HG02884 (cell line): ENCODE data around the gene MAP7.
"Not testable (repeated sequence)": the region's sequence is repeated elsewhere in the genome, so short reads cannot be mapped to it uniquely, and the experiment has no call there.

Experiments used
- ATAC-seq: cut with Tn5 transposase; IDR thresholded peaks from one replicate; pipeline ENCODE4 v1.9.1; 2021; ENCODE audit warnings: mild to moderate bottlenecking, moderate library complexity; ENCODE audit not compliant: unreplicated experiment

The MAP7 gene

DNA sequence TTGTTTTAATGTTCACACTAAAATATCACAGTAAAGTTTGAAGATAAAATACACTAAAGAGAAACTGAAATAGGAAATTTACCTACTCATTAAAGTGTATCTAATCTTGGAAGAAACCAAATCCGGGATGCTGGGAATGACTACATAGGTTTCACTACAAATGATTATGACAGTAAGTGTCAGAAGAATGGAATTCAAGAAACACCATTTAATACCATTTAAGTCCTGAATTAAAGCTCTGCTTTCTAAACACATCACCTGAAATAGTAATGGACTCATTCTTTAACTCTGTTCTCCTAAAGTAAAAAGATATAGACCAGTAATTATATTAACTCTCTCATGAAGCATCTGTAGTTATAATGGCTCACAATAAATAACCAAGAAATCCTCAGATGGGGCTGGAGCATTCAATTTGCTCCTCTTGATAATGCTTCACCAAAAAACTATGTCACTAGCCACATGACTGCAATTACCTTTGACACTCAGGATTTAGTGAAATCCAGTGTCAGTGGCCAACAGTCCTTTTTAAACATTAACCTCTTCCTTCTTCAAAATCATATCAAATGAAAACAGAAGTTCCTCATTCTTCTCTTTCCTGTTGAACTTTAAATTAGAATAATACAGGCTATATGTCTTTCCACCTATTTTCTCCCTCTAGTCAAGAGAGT lies 41.4 kb downstream of the MAP7 start:
- ATAC-seq, result no peak

DNA sequence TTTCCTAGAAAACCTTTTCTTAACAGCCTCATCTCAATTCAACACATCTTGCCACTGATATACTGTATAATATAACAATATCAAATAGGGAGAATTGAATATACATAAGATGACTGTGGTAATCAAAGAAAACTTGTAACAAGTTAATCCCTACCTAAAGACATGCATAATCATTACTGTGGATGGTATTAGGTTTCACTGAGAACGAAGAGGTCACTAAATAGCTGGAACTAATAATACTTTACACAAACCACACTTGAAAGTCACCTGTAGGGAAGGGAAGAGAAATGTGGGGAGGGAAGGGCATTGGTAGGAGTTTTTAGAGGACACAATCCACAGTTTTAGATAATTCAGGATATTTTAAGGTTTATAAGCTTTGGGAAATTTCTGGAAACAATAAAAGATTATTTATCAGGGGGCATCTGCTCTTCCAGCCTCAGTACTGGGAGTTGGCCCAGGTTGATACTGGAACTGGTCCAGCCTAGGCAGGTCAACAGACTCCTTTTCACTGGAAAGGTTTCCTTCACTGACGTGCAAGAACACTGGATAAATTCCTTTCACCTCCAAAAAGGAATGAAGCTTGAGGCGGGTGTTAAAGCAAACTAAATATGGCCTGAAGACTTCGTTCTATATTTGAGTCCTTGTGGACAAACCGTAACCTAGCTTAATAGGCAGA lies 44.0 kb downstream of the MAP7 start:
- no peak for ATAC-seq

GRCh38 chr6:136503303-136504029 lies 46.8 kb downstream of the MAP7 start:
- no peak for ATAC-seq

DNA sequence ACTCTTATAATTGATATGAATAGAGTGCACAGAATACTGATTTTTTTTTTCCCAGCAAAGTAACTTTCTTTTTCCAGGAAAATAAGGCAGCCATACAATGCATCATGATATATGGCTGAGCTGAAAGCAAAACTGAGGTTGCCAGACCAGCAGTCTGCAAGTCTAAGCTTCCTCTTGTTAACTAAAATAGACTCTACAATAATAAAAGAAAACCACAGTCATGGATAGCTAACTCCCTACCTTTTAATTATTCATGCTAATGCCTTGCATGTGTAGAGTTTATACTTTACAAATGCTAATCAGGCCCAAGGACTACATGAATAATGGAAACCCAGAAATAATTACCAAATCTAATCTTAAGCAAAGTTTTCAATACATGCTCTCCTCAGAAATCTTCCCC lies 47.4 kb downstream of the MAP7 start:
- no peak for ATAC-seq

GRCh38 chr6:136501514-136501913 lies 48.7 kb downstream of the MAP7 start:
- ATAC-seq, result no peak

GRCh38 chr6:136501096-136501495 lies 49.1 kb downstream of the MAP7 start:
- ATAC-seq, result no peak

DNA sequence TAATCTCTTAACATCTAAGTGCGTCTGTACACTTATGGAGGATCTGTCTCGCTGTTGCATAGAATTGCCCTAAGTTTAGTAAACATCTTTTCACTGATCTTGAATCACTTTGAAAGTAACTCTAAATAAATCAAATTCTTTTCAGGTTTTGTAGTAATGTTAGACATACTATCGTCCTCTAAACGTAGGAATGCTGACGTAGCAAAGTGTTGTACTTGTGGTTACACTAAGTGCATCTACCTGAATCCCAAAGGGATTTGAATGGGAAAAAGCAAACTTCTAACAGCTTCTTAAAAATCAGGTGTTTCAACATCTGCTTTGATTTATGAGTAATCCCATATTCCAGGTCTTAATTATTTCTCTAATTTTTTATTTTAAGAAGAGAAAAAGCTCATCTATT lies 49.8 kb downstream of the MAP7 start:
- no peak for ATAC-seq

- ATAC-seq, result no peak
Observed at GRCh38 chr6:136499370-136499769, 50.9 kb downstream of the MAP7 start.

DNA sequence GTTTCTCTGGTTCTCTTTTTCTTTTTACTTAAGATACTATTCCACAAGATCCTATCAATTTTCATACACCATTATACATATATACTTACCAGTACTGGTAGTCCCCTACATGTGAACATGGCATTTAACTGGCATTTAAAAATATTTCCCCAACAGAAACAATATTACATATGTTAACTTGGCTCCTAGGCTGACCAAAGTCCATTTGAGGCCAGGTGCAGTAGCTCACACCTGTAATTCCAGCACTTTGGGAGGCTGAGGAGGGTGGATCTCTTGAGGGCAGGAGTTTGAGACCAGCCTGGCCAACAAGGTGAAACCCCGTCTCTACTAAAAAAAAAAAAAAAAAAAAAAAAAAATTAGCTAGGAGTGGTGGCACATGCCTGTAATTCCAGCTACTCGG lies 53.8 kb downstream of the MAP7 start:
- not testable (repeated sequence) for ATAC-seq

- ATAC-seq, result no peak
Observed at GRCh38 chr6:136494710-136495109, 55.5 kb downstream of the MAP7 start.

DNA sequence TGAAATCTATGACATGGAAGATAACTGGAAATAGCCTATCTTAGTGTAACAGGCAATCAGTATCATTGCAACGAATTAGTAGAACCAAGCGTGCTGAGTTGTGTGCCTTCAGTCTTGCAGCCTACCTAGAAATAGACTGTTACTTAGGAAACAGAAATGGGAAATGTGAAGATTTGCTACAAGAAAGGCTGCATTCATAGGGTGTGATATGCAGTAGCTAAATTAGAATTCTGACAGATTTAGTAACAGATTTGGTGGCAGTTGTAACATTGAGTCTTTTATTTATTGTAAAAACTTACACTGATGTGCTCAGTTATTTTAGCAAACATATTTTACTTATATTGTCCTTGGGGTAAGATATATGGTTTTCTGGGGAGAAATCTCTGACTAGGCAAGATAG lies 56.2 kb downstream of the MAP7 start:
- ATAC-seq, result no peak

- no peak for ATAC-seq
Observed at GRCh38 chr6:136492409-136492808, 57.8 kb downstream of the MAP7 start.

DNA sequence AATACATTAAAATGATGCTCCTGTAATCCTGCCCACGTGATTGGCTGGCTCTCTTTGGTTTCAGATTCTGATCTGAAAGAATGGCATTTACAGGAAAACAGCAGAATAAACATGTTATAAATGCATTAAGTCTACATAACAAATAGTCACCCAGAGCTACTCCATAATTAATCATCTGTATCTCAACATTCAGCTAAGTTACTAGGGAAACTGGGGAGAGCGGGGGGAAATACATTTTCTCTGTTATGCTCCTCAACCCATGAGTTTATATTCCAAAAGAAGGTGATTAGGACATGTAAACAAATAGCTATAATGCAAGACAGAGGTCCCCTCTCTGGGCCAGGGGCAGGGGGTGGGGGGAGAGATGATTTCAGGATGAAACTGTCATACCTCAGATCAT lies 58.5 kb downstream of the MAP7 start:
- ATAC-seq, result no peak

DNA sequence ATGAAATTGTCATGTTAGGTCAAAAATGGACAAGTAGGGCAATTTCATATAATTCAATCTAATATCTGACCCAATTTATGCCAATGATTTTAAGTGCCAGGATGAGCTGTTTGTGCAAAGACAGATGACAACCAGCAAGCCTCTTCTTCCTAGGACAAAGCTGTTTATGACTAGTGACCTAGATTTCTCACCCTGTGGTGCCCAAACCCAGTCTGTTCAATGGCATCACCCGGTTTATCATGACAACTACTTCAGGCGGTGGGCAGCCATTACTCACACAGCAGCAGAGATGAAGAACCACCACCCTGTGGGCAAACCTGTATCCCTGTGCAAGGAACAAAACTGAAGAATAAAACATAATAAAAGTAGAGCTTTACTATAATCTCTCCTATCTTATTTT lies 59.0 kb downstream of the MAP7 start:
- ATAC-seq, result no peak

- not testable (repeated sequence) for ATAC-seq
Observed at GRCh38 chr6:136489689-136490033, 60.6 kb downstream of the MAP7 start.

- ATAC-seq, result no peak
Observed at GRCh38 chr6:136487759-136488425, 62.3 kb downstream of the MAP7 start.

GRCh38 chr6:136486357-136486756 lies 63.9 kb downstream of the MAP7 start:
- no peak for ATAC-seq

GRCh38 chr6:136483906-136484305 lies 66.3 kb downstream of the MAP7 start:
- ATAC-seq, result no peak

DNA sequence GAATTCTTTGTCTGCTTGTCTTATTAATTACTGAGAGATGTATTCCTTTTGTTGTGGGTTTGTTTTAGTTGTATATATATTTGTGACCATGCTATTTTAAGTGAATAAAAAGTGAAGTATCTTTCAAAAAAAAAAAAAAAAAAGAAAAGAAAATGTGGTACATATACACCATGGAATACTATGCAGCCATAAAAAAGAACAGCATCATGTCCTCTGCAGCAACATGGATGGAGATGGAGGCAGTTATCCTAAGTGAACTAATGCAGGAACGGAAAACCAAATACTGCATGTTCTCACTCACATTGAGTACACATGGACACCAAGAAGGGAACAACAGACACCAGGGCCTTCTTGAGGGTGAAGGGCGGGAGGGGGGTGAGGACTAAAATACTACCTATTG lies 67.2 kb downstream of the MAP7 start:
- not testable (repeated sequence) for ATAC-seq

DNA sequence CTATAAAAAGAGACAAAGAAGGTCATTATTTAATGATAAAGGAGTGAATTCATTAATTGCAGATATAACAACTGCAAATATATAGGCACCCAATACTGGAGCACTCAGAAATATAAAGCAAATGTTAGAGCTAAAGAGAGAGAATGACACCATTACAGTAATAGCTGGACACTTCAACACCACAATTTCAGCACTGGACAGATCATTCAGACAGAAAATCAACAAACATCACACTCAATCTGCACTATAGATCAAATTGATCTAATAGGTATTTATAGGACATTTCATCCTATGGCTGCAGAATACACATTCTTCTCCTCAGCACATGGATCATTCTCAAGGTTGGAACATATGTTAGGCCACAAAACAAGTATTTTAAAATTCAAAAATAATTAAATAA lies 72.7 kb downstream of the MAP7 start:
- no peak for ATAC-seq

GRCh38 chr6:136475686-136476085 lies 74.5 kb downstream of the MAP7 start:
- no peak for ATAC-seq

GRCh38 chr6:136474241-136474640 lies 76.0 kb downstream of the MAP7 start:
- no peak for ATAC-seq
